Spleen (tissue), 11 donors: ENCODE results near the gene C19orf73. TPM values are rescaled to one million over a fixed set of nuclear protein-coding genes. Genes with fewer than 3 reads are reported as not detected.

ENCODE experiments used
- DNase-seq: peaks from one replicate; pipeline ENCODE4 v3.0.0-alpha.2; 2020
- H3K27ac ChIP-seq, 8 donors: fragments of 200-600 bp; sonication (generic) in 7 of 8; 1 replicate in 4 of 8; 2 replicates in 4 of 8; pipeline versions ENCODE4 v1.5.0 to v1.8.0; 2016 to 2021; ENCODE audit warnings: inconsistent platforms in 4 of 8, mild to moderate bottlenecking in 4 of 8, moderate library complexity in 1 of 8
- H3K27me3 ChIP-seq, 7 donors: fragments of 200-600 bp; sonication (generic) in 6 of 7; replicated peaks in 1 of 7; 1 replicate in 4 of 7; 2 replicates in 3 of 7; pipeline versions ENCODE4 v1.5.0 to v1.8.0; 2016 to 2021; ENCODE audit warnings: inconsistent platforms in 3 of 7, mild to moderate bottlenecking in 1 of 7
- H3K36me3 ChIP-seq, 6 donors: fragments of 200-600 bp; sonication (generic) in 5 of 6; 1 replicate in 4 of 6; 2 replicates in 2 of 6; pipeline versions ENCODE4 v1.5.0 to v1.8.0; 2016 to 2021; ENCODE audit warnings: inconsistent platforms in 2 of 6
- H3K4me1 ChIP-seq, 6 donors: fragments of 200-600 bp; sonication (generic) in 5 of 6; 1 replicate in 3 of 6; 2 replicates in 3 of 6; pipeline versions ENCODE4 v1.5.0 to v1.8.0; 2016 to 2021; ENCODE audit warnings: inconsistent platforms in 3 of 6
- H3K4me3 ChIP-seq, 8 donors: fragments of 200-600 bp; sonication (generic) in 7 of 8; 1 replicate in 4 of 8; 2 replicates in 4 of 8; pipeline versions ENCODE4 v1.5.0 to v1.8.0; 2016 to 2021; ENCODE audit warnings: inconsistent platforms in 4 of 8, mild to moderate bottlenecking in 4 of 8, moderate library complexity in 2 of 8
- H3K9me3 ChIP-seq, 8 donors: fragments of 200-600 bp; sonication (generic) in 7 of 8; 1 replicate in 4 of 8; 2 replicates in 4 of 8; pipeline versions ENCODE4 v1.5.0 to v1.8.0; 2016 to 2021; ENCODE audit warnings: inconsistent platforms in 4 of 8
- CTCF ChIP-seq, 11 experiments: fragments of 200-600 bp in 7 of 11; fragments of 450-650 bp in 4 of 11; sonication (generic) in 4 of 11; IDR thresholded peaks in 8 of 11; conservative IDR thresholded peaks in 3 of 11; 1 replicate in 7 of 11; 2 replicates in 4 of 11; pipeline versions ENCODE4 v1.4.0 to v1.8.0; 2016 to 2021; ENCODE audit warnings: antibody characterized with exemption in 11 of 11, inconsistent platforms in 4 of 11, mild to moderate bottlenecking in 1 of 11
- POLR2A ChIP-seq, 3 donors: fragments of 450-650 bp; IDR thresholded peaks; one replicate each; pipeline ENCODE4 v1.5.1; 2017; ENCODE audit warnings: antibody characterized with exemption in 3 of 3, mild to moderate bottlenecking in 1 of 3
- POLR2AphosphoS5 ChIP-seq, 3 donors: sonication (generic); formaldehyde crosslinking; IDR thresholded peaks; one replicate each; pipeline ENCODE4 v1.5.1; 2017; ENCODE audit warnings: antibody characterized with exemption in 3 of 3
- WGBS, 5 donors: extraction: QIAGEN DNeasy Blood & Tissue Kit in 3 of 5; methylation state at CpG; one replicate each; pipeline versions ENCODE4 v1.1.5 to v1.1.7; 2013 to 2018; 5-methylcytosine and 5-hydroxymethylcytosine counted together
- intact Hi-C: fragments of 100-400 bp; cut with DNase I; formaldehyde crosslinking; loops from one replicate; pipeline ENCODE4 v1.15.0; 2023; ENCODE audit warnings: low total_unique reads
- polyA plus RNA-seq, 3 donors: library from polyadenylated mRNA; stranded (reverse); fragments of 200-250 nt; gene quantifications; one replicate each; pipeline ENCODE4 v1.2.1, GENCODE V29; 2013
- total RNA-seq, 7 donors: library from RNA; depleted of rRNA in 3 of 7; stranded (reverse); fragments of >200 nt in 3 of 7; fragmentation: NEBNext Ultra II Directional in 4 of 7; extraction: Animal tissue kit (Norgen Biotek cat#: 25700) in 4 of 7; gene quantifications; one replicate each; pipeline versions ENCODE4 v1.1.0 to v1.2.1, GENCODE V29; 2016 to 2021
- donor health status: healthy with polysubstance abuse.
- donor health status: DM: no; HTN: no; CAD: no; lungs with moderate emphysema.
- donor health status: DM: no; HTN: no; CAD: no.
- donor health status: Bipolar disorder and iron deficiency.
- donor health status: healthy.
- donor health status: DM: no; HTN: no; CAD: no.
- donor health status: DM: yes; HTN: yes; CAD: no.

The C19orf73 gene
- total and polyA plus RNA-seq, 10 donors: 0.70 to 5.5 (median 1.8) TPM; not detected in 1

- H3K27ac ChIP-seq: no peak overlapping the region
- intact Hi-C loops: no loop called here
- TF ChIP-seq POLR2A (IDR thresholded peaks at IDR 0.05) (no peak), CTCF (IDR thresholded peaks at IDR 0.05 in 8 of 11, conservative IDR thresholded peaks at IDR 0.05 in 3 of 11) (no peak), POLR2AphosphoS5 (IDR thresholded peaks at IDR 0.05) (no peak)
Measured at GRCh38 chr19:49110567-49110966, 8.4 kb downstream of the C19orf73 start.

DNA sequence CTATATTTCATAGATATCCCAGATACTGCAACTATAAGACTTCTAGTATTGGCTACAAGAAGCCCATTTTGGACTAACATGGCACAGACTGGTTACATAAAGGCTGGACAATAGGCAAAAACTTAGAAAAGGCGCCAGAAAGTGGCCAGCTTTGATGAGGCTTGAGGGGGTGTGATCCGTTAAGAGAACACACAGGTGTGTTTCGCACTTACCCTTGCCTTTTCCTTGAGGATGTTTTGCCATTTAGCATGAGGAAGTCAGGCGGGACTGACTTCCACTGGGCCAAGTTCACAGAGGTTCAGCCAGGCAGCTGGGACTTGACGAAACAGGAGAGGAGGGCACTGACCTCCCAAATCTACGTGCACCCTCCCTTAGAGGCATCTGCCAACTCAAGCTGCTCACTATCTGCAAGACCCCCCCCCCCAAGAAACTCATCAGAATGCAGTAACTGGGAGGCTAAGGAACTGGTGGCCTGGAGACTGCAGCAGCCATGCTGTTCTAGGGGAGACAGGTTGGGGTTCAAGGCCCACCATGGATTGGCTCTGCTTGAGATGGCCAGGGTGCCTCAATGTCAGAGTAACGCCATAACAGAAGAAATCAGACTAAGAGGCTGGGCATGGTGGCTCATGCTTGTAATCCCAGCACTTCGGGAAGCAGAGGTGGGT is 9.2 kb downstream of the C19orf73 start:
- no peak for DNase-seq
- Histone ChIP-seq H3K4me1 (peaks cover 6 to 17% (median 11%) of the 10 kb centered on the region in 6 donors), H3K9me3 (no peaks in the 10 kb centered on the region), H3K27ac (no peak overlapping the region), H3K27me3 (no peaks in the 10 kb centered on the region), H3K36me3 (peaks cover 0 to 52% (median 46%) of the 10 kb centered on the region in 6 donors), H3K4me3 (no peak overlapping the region)
- TF ChIP-seq POLR2AphosphoS5 (IDR thresholded peaks at IDR 0.05): peak in 1 of 3 donors; percentile 22
- TF ChIP-seq POLR2A (IDR thresholded peaks at IDR 0.05): no peak
- intact Hi-C loops: no loop called here
- WGBS, 5 donors: 81 to 95% (median 90%) methylated on average over 8 of the region's 8 CpGs

More at GRCh38 chr19:49110567-49110966, 8.4 kb downstream of the C19orf73 start:
- Histone ChIP-seq H3K4me3 (no peak overlapping the region), H3K4me1 (peaks cover 7 to 23% (median 18%) of the 10 kb centered on the region in 6 donors), H3K36me3 (peaks cover 0 to 43% (median 38%) of the 10 kb centered on the region in 6 donors), H3K27me3 (no peaks in the 10 kb centered on the region), H3K9me3 (no peaks in the 10 kb centered on the region)
- no peak for DNase-seq
- WGBS, 5 donors: 45 to 64% (median 56%) methylated on average over 3 of the region's 3 CpGs

- Histone ChIP-seq H3K9me3 (no peaks in the 10 kb centered on the region), H3K27me3 (no peaks in the 10 kb centered on the region), H3K36me3 (peaks cover 0 to 58% (median 53%) of the 10 kb centered on the region in 6 donors), H3K27ac (no peak overlapping the region), H3K4me3 (no peak overlapping the region), H3K4me1 (peaks cover 6 to 14% (median 10%) of the 10 kb centered on the region in 6 donors)
- WGBS, 5 donors: 83 to 89% (median 85%) methylated on average over 5 of the region's 5 CpGs
- peak; percentile 8 to 51 (median 24) for TF ChIP-seq POLR2AphosphoS5 (IDR thresholded peaks at IDR 0.05)
- no peak for TF ChIP-seq CTCF (IDR thresholded peaks at IDR 0.05 in 8 of 11, conservative IDR thresholded peaks at IDR 0.05 in 3 of 11)
- TF ChIP-seq POLR2A (IDR thresholded peaks at IDR 0.05): no peak
- intact Hi-C loops: no loop called here
- DNase-seq: no peak
Measured at GRCh38 chr19:49109051-49109450, 9.9 kb downstream of the C19orf73 start.

GRCh38 chr19:49107625-49108459 is 11.1 kb downstream of the C19orf73 start:
- no peak for DNase-seq
- Histone ChIP-seq H3K9me3 (no peaks in the 10 kb centered on the region), H3K4me3 (no peak overlapping the region), H3K27ac (no peak overlapping the region), H3K4me1 (peaks cover 0 to 16% (median 0%) of the 10 kb centered on the region in 6 donors), H3K27me3 (no peaks in the 10 kb centered on the region), H3K36me3 (peaks cover 0 to 71% (median 63%) of the 10 kb centered on the region in 6 donors)
- whole genome bisulfite sequencing, 5 donors: 95 to 96% (median 96%) methylated on average over 86 to 93 of the region's 93 CpGs
- intact Hi-C loops: no loop called here
- TF ChIP-seq POLR2AphosphoS5 (IDR thresholded peaks at IDR 0.05): peak in 2 of 3 donors; percentile 28 to 70
- no peak for TF ChIP-seq POLR2A (IDR thresholded peaks at IDR 0.05)
